ENCODE results near the gene OOSP4B. TPM values are rescaled to one million over a fixed set of nuclear protein-coding genes. Genes with fewer than 3 reads are reported as not detected.
"Not testable (repeated sequence)": the region's sequence is repeated elsewhere in the genome, so short reads cannot be mapped to it uniquely, and the experiment has no call there.

Gene OOSP4B
- total RNA-seq (not detected), polyA plus RNA-seq (0.07 TPM)
- long read RNA-seq, donor 1: 0 reads
- long read RNA-seq, donor 2: 0 reads
- long read RNA-seq, donor 3: 0 reads
- long read RNA-seq, donor 4: 0 reads
- long read RNA-seq, donor 5: 0 reads
- long read RNA-seq, donor 6: 0 reads
- long read RNA-seq, donor 7: 0 reads
- long read RNA-seq, donor 8: 0 reads
- long read RNA-seq, donor 9: 0 reads
- long read RNA-seq, donor 10: 0 reads

GRCh38 chr11:60016881-60017280 lies at the start of gene OOSP4B:
OOSP4B (plus strand) TSS chr11:60017181.
- no peaks in the 10 kb centered on the region for H3K9me3 ChIP-seq (ENCODE audit: control insufficient read depth in 2 of 2, insufficient read depth in 1 of 2, low read length in 1 of 2)
- no peak within 1 kb of the TSS for H3K4me3 ChIP-seq (ENCODE audit: low read length in 2 of 2)
- H3K27me3 ChIP-seq (ENCODE audit: control insufficient read depth in 2 of 2, insufficient read depth in 1 of 2, low read length in 1 of 2): no peaks in the 10 kb centered on the region
- no peak within 1 kb of the TSS for H3K27ac ChIP-seq (ENCODE audit: low read depth in 1 of 2, low read length in 1 of 2)
- no peak for DNase-seq (ENCODE audit: low read depth in 6 of 9, low spot score in 9 of 9)
- 93% methylated on average over 1 of the region's 1 CpG for WGBS
- no peaks in the 10 kb centered on the region for H3K4me1 ChIP-seq (ENCODE audit: control insufficient read depth in 2 of 2, insufficient read depth in 2 of 2, low read length in 2 of 2)
- H3K36me3 ChIP-seq (ENCODE audit: control insufficient read depth in 2 of 2, insufficient read depth in 2 of 2, low read length in 1 of 2): no peaks in the 10 kb centered on the region

- no peak overlapping the region for H3K4me3 ChIP-seq (ENCODE audit: low read length in 2 of 2)
- no peaks in the 10 kb centered on the region for H3K27me3 ChIP-seq (ENCODE audit: control insufficient read depth in 2 of 2, insufficient read depth in 1 of 2, low read length in 1 of 2)
- 97% methylated on average over 3 of the region's 3 CpGs for WGBS
- H3K27ac ChIP-seq (ENCODE audit: low read depth in 1 of 2, low read length in 1 of 2): no peak overlapping the region
- DNase-seq (ENCODE audit: low read depth in 6 of 9, low spot score in 9 of 9): no peak
- H3K4me1 ChIP-seq (ENCODE audit: control insufficient read depth in 2 of 2, insufficient read depth in 2 of 2, low read length in 2 of 2): no peaks in the 10 kb centered on the region
- no peaks in the 10 kb centered on the region for H3K36me3 ChIP-seq (ENCODE audit: control insufficient read depth in 2 of 2, insufficient read depth in 2 of 2, low read length in 1 of 2)
- no peaks in the 10 kb centered on the region for H3K9me3 ChIP-seq (ENCODE audit: control insufficient read depth in 2 of 2, insufficient read depth in 1 of 2, low read length in 1 of 2)
Observed at GRCh38 chr11:59967677-59968394, 49.1 kb upstream of the OOSP4B start.

DNA sequence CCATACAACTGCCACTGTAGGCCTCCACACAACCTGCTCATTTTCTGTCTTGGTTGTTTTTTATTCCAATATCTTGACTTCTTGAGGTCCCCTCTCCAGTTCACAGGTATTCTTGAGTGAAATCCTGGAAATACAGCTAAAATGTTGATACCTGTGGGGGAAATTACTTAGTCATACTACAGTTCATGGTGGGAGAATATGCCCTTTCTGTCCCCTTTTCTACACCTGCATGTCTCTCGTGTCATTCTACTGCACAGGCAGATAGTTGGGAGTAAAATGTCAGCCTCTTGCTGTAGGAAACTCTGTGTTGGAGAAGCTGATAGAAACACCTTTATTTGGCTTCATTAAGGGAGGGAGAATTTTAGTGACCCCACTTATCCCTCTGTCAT lies 48.6 kb upstream of the OOSP4B start:
- Histone ChIP-seq H3K4me3 (ENCODE audit: low read length in 2 of 2) (no peak overlapping the region), H3K9me3 (ENCODE audit: control insufficient read depth in 2 of 2, insufficient read depth in 1 of 2, low read length in 1 of 2) (no peaks in the 10 kb centered on the region)
- WGBS: 90% methylated on average over 1 of the region's 1 CpG

DNA sequence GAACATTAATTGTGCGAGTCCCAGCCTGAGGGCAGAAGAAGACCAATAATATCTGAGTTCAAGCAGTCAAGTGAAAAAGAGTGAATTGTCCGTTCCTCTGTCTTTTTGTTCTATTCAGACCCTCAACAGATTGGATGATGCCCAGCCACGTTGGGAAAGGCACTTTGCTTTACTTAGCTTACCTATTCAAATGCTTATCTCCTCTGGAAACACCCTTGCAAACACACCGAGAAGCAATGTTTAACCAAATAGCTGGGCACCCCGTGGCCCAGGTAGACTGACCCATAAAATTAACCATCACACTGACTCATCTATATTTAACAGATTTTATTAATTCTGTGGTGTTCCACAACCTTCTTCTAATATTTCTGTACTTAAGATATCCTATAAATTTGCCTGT lies 43.9 kb upstream of the OOSP4B start:
- no peaks in the 10 kb centered on the region for H3K4me1 ChIP-seq (ENCODE audit: control insufficient read depth in 2 of 2, insufficient read depth in 2 of 2, low read length in 2 of 2)
- 90% methylated on average over 5 of the region's 5 CpGs for WGBS
- no peak for DNase-seq (ENCODE audit: low read depth in 6 of 9, low spot score in 9 of 9)

More for the DNA sequence above, 48.6 kb upstream of the OOSP4B start:
- H3K27ac ChIP-seq (ENCODE audit: low read depth in 1 of 2, low read length in 1 of 2): no peak overlapping the region
- no peaks in the 10 kb centered on the region for H3K27me3 ChIP-seq (ENCODE audit: control insufficient read depth in 2 of 2, insufficient read depth in 1 of 2, low read length in 1 of 2)
- no peaks in the 10 kb centered on the region for H3K4me1 ChIP-seq (ENCODE audit: control insufficient read depth in 2 of 2, insufficient read depth in 2 of 2, low read length in 2 of 2)
- no peak for DNase-seq (ENCODE audit: low read depth in 6 of 9, low spot score in 9 of 9)
- H3K36me3 ChIP-seq (ENCODE audit: control insufficient read depth in 2 of 2, insufficient read depth in 2 of 2, low read length in 1 of 2): no peaks in the 10 kb centered on the region

GRCh38 chr11:59981106-59981770 lies 35.7 kb upstream of the OOSP4B start:
- Histone ChIP-seq H3K27ac (ENCODE audit: low read depth in 1 of 2, low read length in 1 of 2) (no peak overlapping the region), H3K4me1 (ENCODE audit: control insufficient read depth in 2 of 2, insufficient read depth in 2 of 2, low read length in 2 of 2) (no peaks in the 10 kb centered on the region), H3K9me3 (ENCODE audit: control insufficient read depth in 2 of 2, insufficient read depth in 1 of 2, low read length in 1 of 2) (no peaks in the 10 kb centered on the region), H3K36me3 (ENCODE audit: control insufficient read depth in 2 of 2, insufficient read depth in 2 of 2, low read length in 1 of 2) (no peaks in the 10 kb centered on the region), H3K27me3 (ENCODE audit: control insufficient read depth in 2 of 2, insufficient read depth in 1 of 2, low read length in 1 of 2) (no peaks in the 10 kb centered on the region), H3K4me3 (ENCODE audit: low read length in 2 of 2) (no peak overlapping the region)
- 97% methylated on average over 4 of the region's 4 CpGs for WGBS
- DNase-seq (ENCODE audit: low read depth in 6 of 9, low spot score in 9 of 9): no peak

More for the DNA sequence above, 43.9 kb upstream of the OOSP4B start:
- no peaks in the 10 kb centered on the region for H3K36me3 ChIP-seq (ENCODE audit: control insufficient read depth in 2 of 2, insufficient read depth in 2 of 2, low read length in 1 of 2)
- no peak overlapping the region for H3K4me3 ChIP-seq (ENCODE audit: low read length in 2 of 2)
- no peaks in the 10 kb centered on the region for H3K9me3 ChIP-seq (ENCODE audit: control insufficient read depth in 2 of 2, insufficient read depth in 1 of 2, low read length in 1 of 2)
- no peak overlapping the region for H3K27ac ChIP-seq (ENCODE audit: low read depth in 1 of 2, low read length in 1 of 2)
- H3K27me3 ChIP-seq (ENCODE audit: control insufficient read depth in 2 of 2, insufficient read depth in 1 of 2, low read length in 1 of 2): no peaks in the 10 kb centered on the region

DNA sequence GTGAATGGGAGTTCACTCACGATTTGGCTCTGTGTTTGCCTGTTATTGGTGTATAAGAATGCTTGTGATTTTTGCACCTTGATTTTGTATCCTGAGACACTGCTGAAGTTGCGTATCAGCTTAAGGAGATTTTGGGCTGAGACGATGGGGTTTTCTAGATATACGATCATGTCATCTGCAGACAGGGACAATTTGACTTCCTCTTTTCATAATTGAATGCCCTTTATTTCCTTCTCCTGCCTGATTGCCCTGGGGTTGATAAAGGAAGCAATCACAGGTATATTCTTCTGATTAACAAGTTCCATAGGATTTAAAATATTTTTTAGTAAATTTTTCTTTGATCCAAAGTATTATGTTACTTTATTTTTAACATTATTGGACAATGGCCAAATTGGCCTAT lies 34.9 kb upstream of the OOSP4B start:
- H3K9me3 ChIP-seq (ENCODE audit: control insufficient read depth in 2 of 2, insufficient read depth in 1 of 2, low read length in 1 of 2); H3K36me3 ChIP-seq (ENCODE audit: control insufficient read depth in 2 of 2, insufficient read depth in 2 of 2, low read length in 1 of 2); DNase-seq (ENCODE audit: low read depth in 6 of 9, low spot score in 9 of 9); H3K4me1 ChIP-seq (ENCODE audit: control insufficient read depth in 2 of 2, insufficient read depth in 2 of 2, low read length in 2 of 2); H3K27me3 ChIP-seq (ENCODE audit: control insufficient read depth in 2 of 2, insufficient read depth in 1 of 2, low read length in 1 of 2); H3K27ac ChIP-seq (ENCODE audit: low read depth in 1 of 2, low read length in 1 of 2); H3K4me3 ChIP-seq (ENCODE audit: low read length in 2 of 2): not testable (repeated sequence)
- WGBS: 43% methylated on average over 4 of the region's 4 CpGs

- Histone ChIP-seq H3K4me1 (ENCODE audit: control insufficient read depth in 2 of 2, insufficient read depth in 2 of 2, low read length in 2 of 2) (no peaks in the 10 kb centered on the region), H3K36me3 (ENCODE audit: control insufficient read depth in 2 of 2, insufficient read depth in 2 of 2, low read length in 1 of 2) (no peaks in the 10 kb centered on the region), H3K27me3 (ENCODE audit: control insufficient read depth in 2 of 2, insufficient read depth in 1 of 2, low read length in 1 of 2) (no peaks in the 10 kb centered on the region), H3K27ac (ENCODE audit: low read depth in 1 of 2, low read length in 1 of 2) (no peak overlapping the region), H3K9me3 (ENCODE audit: control insufficient read depth in 2 of 2, insufficient read depth in 1 of 2, low read length in 1 of 2) (no peaks in the 10 kb centered on the region), H3K4me3 (ENCODE audit: low read length in 2 of 2) (no peak overlapping the region)
- DNase-seq (ENCODE audit: low read depth in 6 of 9, low spot score in 9 of 9): no peak
- 90% methylated on average over 1 of the region's 1 CpG for WGBS
Observed at GRCh38 chr11:59983212-59983611, 33.8 kb upstream of the OOSP4B start.

- Histone ChIP-seq H3K36me3 (ENCODE audit: control insufficient read depth in 2 of 2, insufficient read depth in 2 of 2, low read length in 1 of 2) (no peaks in the 10 kb centered on the region), H3K4me3 (ENCODE audit: low read length in 2 of 2) (no peak overlapping the region), H3K4me1 (ENCODE audit: control insufficient read depth in 2 of 2, insufficient read depth in 2 of 2, low read length in 2 of 2) (no peaks in the 10 kb centered on the region), H3K27me3 (ENCODE audit: control insufficient read depth in 2 of 2, insufficient read depth in 1 of 2, low read length in 1 of 2) (no peaks in the 10 kb centered on the region), H3K27ac (ENCODE audit: low read depth in 1 of 2, low read length in 1 of 2) (no peak overlapping the region), H3K9me3 (ENCODE audit: control insufficient read depth in 2 of 2, insufficient read depth in 1 of 2, low read length in 1 of 2) (no peaks in the 10 kb centered on the region)
- no peak for DNase-seq (ENCODE audit: low read depth in 6 of 9, low spot score in 9 of 9)
- WGBS: 98% methylated on average over 3 of the region's 3 CpGs
Observed at GRCh38 chr11:59984368-59984767, 32.6 kb upstream of the OOSP4B start.

- H3K27ac ChIP-seq (ENCODE audit: low read depth in 1 of 2, low read length in 1 of 2): no peak overlapping the region
- no peaks in the 10 kb centered on the region for H3K27me3 ChIP-seq (ENCODE audit: control insufficient read depth in 2 of 2, insufficient read depth in 1 of 2, low read length in 1 of 2)
- no peak for DNase-seq (ENCODE audit: low read depth in 6 of 9, low spot score in 9 of 9)
- 96% methylated on average over 1 of the region's 1 CpG for WGBS
- no peaks in the 10 kb centered on the region for H3K36me3 ChIP-seq (ENCODE audit: control insufficient read depth in 2 of 2, insufficient read depth in 2 of 2, low read length in 1 of 2)
- H3K4me1 ChIP-seq (ENCODE audit: control insufficient read depth in 2 of 2, insufficient read depth in 2 of 2, low read length in 2 of 2): no peaks in the 10 kb centered on the region
- no peaks in the 10 kb centered on the region for H3K9me3 ChIP-seq (ENCODE audit: control insufficient read depth in 2 of 2, insufficient read depth in 1 of 2, low read length in 1 of 2)
- H3K4me3 ChIP-seq (ENCODE audit: low read length in 2 of 2): no peak overlapping the region
Observed at GRCh38 chr11:59990421-59990820, 26.6 kb upstream of the OOSP4B start.

Measured in thymus (tissue), 14 donors.